Stimulated activated CD8-positive, alpha-beta memory T cell treated with anti-CD3 and anti-CD28 coated beads, Interleukin-12 subunit alpha, Interleukin-12 subunit beta, amount 100 ng/mL, for 4 hours (primary cell): Measurements from ENCODE around the gene EPS8L1.
"Not testable (repeated sequence)": the region's sequence is repeated elsewhere in the genome, so short reads cannot be mapped to it uniquely, and the experiment has no call there.

Experiments used
- DNase-seq: peaks from one replicate; pipeline ENCODE4 v3.0.0-alpha.2; 2020; ENCODE audit warnings: low read depth

Gene EPS8L1

DNA sequence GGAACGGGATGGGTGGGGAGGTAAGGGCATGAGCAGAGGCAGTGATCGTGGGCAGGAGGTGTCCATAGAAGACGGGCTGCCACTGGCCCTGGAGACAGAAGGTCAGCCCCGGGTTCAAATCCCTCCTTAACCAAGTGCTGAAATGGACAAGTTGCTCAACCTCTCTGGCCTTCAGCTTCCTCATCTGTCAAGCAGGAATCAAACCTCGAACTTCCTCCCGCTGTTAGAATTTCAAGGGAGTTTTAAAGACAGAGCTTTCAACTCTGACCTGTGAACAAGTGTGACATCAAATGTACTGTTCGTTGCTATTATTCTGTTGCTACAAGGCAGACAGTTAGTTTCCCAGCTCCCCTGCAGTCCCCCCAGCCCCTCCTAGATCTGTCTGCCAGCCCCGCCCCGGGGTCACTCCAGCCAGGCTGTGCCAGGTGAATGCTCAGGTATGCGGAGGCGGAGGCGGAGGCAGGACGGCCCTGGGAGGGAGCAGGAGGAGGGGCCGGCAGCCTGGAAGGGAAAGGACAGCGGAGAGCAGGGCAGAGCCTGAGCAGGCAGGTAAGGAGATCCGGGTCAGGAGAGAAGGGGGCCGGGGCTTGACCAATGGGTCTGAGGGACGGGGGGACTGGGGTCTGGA, at the start of gene EPS8L1:
EPS8L1 (plus strand) TSS at position 499 of the 628 bp plus-strand sequence. CDS start 576 bp downstream, outside the sequence.
- DNase-seq = no peak

- DNase-seq = not testable (repeated sequence)
Measured at GRCh38 chr19:55027140-55027471, 48.6 kb upstream of the EPS8L1 start.

DNA sequence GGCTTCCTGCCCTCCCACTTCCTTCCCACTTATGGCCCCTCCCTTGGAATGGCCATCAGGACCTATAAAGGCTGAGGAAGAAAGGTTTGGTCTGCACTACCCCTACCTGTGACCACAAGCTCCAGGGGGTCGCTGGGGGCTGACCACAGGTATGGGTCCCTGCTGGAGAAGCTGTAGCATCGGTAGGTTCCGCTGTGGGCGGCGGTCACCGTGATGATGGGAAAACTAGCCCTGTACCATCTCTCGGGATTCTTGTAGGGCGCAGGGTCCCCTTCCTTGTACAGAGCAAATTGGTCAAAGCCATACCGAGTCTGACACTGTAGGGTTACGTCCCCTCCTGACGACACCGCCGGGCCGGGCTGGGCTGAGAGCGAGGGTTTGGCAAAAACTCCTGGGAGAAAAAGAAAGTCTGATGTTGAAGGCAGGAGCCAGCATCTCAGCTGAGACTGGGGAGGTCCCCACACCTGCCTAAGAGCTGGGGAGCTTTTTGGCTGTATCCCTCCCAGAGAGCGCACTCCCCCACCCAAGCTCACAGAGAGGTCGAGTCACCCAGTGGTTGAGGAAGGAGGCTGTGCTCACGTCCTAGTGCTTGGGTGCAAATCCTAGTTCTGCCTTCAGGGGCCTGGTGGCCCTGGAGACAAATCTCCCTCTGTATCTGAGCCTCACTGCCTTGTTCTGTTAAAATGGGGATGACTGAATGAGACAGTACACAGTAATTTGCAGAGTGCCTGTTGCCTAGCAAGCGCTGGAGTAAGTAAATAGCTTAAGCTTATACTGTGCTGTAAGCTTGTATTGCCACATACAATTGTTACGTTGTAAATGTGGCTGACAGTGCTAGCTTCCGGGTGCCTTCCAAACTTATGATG, 48.0 kb upstream of the EPS8L1 start:
- DNase-seq = no peak

GRCh38 chr19:55028757-55029156, 46.9 kb upstream of the EPS8L1 start:
- no peak for DNase-seq

DNA sequence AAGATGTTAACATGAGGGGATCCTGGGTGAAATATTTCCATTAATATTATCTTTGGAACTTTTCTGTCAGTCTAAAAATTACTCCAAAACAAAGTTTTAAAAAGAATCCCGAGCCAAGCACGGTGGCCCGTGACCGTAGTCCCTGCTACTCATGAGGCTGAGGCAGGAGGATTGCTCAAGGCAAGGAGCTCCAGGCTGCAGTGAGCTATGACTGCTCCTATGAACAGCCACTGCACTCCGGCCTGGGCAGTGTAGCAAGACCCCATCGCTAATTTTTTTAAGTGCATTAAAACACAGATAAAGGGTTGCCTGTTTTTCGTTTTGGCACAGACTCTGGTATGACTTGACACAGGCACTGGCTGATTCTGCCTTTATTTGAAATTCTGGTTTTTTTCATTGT, 44.5 kb upstream of the EPS8L1 start:
- DNase-seq = no peak

- DNase-seq = no peak
Measured at GRCh38 chr19:55032170-55032800, 43.4 kb upstream of the EPS8L1 start.

DNA sequence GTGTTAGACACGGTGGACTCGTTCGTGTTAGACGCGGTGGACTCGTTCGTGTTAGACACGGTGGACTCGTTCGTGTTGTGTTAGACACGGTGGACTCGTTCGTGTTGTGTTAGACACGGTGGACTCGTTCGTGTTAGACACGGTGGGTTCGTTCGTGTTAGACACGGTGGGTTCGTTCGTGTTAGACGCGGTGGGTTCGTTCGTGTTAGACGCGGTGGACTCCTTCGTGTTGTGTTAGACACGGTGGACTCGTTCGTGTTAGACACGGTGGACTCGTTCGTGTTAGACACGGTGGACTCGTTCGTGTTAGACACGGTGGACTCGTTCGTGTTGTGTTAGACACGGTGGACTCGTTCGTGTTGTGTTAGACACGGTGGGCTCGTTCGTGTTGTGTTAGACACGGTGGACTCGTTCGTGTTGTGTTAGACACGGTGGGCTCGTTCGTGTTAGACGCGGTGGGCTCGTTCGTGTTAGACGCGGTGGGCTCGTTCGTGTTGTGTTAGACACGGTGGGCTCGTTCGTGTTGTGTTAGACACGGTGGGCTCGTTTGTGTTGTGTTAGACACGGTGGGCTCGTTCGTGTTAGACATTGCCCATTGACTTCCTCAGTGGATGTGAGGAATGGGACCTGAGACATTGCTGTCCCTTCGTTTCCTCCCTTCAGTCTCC, 42.6 kb upstream of the EPS8L1 start:
- not testable (repeated sequence) for DNase-seq

DNA sequence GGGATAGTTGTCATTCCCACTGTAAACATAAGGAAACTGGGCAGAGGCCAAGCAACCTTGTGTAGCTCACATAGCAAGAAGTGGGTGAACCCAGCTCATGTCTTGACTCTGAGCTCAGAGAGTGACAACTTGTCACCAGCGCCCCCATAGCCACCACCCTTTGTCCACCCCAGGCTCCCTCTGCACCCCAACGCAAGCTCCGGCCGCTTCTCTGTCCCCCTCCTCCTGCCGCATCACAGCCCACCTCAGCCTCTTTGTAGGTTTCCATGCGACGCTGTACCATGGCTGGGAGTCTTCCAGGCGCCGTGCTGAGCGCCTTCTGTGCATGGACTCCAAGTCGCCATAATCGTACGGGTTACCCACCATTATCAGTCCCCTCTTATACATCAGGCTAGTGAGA, 40.9 kb upstream of the EPS8L1 start:
- DNase-seq = no peak

DNA sequence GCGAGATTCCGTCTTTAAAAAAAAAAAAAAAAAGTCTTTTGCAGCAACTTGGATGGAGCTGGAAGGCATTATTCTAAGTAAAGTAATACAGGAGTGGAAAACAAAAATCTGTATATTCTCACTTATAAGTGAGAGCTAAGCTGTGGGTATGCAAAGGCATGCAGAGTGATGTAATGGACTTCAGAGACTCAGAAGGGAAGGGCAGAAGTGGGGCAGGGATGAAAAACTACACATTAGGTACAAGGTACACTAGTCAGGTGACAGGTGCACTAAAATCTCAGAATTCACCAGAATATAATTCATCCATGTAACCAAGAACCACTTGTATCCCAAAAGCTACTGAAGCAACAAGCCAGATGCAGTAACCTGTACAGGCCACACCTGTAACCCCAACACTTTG, 39.6 kb upstream of the EPS8L1 start:
- no peak for DNase-seq

DNA sequence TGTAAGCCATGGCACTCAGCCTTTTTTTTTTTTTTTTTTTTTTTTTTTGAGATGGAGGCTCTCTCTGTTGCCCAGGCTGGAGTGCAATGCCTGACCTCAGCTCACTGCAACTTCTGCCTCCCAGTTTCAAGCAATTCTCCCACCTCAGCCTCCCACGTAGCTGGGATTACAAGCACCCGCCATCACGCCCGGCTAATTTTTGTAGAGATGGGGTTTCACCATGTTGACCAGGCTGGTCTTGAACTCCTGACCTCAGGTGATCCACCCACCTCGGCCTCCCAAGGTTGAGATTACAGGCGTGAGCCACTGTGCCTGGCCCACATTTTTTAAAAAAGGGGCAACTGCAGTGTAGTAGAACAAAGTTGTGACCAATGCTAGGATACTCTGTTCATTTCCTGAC, 38.1 kb upstream of the EPS8L1 start:
- DNase-seq = not testable (repeated sequence)

- DNase-seq = not testable (repeated sequence)
Measured at GRCh38 chr19:55040654-55041053, 35.0 kb upstream of the EPS8L1 start.

DNA sequence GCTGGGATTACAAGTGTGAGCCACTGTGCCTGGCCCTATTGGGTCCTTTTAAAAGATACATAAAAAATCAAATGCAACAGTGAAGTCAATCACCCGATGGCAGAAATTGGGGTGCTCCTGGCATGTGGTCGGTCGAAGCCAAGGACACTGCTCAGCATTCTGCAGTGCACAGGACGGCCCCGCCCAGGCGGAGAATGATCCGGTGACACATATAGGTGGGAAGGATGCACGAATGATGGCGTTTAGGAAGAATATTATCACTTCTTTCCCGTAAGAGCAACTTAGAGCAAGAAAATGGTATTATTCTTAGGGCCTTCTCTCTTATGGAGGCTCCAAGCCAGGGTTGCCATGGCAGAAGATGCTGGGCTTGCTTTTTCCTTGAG, 34.4 kb upstream of the EPS8L1 start:
- no peak for DNase-seq

DNA sequence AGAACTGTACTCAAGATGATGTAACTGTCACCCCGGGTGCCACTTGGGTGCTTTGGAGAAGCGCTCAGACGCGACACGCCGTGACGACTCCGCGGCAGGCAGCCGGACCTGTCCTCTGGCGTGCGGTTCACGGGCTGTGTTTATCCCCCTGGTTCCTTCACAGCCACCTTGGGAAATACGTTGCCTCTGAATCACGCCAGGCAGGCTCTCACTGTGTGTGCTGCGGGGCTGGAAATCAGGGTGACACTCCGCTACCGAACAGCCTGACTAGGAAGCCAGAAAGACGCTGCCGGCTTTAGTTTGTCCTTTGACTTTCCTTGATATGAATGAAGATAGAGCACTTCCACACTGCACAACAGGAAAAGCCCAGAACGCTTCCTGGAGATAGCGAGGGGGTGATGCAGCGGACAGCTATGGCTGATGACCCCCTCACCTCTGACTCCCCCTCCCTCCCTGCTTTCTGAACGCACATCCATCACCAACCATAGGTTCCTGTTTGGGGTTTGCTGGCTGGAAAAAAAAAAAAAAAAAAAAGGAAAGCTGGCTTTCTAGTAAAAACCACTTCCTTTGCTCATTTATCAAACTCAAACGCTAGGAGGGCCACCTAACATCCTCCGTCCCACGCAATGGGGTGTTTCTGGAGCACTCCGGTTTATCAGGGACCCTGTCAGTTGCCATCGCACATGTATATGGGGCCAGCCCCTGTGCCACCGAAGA, 33.9 kb upstream of the EPS8L1 start:
- DNase-seq = no peak

- no peak for DNase-seq
Measured at GRCh38 chr19:55042344-55042678, 33.4 kb upstream of the EPS8L1 start.

DNA sequence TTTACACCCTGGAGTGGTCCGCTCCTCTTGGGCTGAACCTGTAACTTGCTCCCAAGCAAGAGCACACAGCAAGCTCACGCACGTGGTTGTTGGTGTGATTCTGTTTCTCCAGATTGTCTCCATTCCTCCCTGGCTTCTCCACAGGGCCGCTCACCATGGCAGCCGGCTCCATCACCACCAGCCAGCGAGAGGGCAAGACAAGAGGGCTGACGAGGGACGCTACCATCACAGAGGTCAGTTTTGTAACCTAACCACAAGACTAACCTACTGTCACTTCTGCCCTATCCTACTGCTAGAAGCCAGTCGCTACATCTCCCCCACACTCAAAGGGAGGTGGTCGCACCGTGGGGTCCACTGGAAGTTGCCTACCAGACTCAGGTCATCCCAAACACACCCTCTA, 33.0 kb upstream of the EPS8L1 start:
- no peak for DNase-seq

- DNase-seq = no peak
Measured at GRCh38 chr19:55044286-55044685, 31.4 kb upstream of the EPS8L1 start.

DNA sequence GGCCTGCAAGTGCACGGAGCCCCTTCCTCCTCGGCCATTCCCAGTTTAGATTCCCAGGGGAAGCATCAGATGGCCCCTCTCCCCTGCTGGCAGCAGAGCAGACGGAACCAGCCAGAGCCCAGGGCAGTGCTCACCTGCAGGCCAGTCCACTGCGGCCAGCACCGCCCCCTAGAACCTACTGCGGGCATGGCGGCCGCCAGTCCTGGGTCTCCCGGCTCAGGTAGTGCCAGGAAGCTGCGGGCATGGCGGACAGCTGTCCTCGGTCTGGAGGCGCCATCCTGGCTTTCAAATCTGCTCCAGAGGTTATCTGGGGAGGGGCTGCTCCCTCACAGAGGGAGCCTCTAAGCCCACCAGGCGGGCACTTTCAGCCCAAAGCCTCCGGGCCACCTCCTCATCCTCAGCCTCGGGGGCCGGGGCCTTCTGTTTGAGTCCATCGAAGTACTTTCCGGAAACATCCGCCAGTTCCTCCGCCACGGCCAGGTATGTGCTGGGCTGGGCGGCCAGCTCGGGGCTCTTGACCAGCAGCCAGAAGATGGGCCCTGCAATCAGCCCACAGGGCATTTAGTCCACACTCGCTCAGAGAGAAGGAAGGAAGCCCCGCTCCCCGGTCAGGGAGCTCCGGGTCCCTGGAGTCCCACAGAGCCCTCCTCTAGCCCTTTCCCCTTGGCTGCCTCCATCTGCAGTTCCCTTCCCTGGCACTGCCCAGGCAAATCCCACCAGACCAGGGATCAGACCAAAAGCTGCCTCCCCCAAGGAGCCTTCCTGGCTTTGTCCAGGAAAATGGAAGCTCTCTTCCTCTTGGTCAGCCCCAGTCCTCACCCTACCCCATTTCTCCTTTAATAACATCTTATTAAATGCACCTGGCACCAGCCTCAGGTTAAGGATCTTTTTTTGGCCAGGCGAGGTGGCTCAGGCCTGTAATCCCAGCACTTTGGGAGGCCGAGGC, 30.6 kb upstream of the EPS8L1 start:
- DNase-seq = no peak

- DNase-seq = no peak
Measured at GRCh38 chr19:55046975-55047622, 28.6 kb upstream of the EPS8L1 start.

- no peak for DNase-seq
Measured at GRCh38 chr19:55047951-55048350, 27.7 kb upstream of the EPS8L1 start.

DNA sequence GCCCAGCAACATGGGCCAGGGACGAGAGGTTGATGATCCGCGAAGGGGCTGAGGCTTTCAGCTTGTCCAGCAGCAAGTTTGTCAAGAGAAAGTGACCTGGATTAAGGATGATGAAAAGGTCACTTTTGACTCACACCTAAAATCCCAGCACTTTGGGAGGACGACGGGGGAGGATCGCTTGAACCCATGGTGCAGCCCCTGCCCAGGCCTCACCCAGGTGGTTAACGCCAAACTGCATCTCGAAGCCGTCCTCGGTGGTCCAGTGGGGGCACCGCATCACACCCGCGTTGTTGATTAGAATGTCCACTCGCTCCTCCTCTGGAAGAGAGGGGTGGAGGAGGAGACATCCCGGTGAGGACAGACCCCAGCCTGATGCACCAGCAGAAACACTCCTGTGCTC, 27.2 kb upstream of the EPS8L1 start:
- no peak for DNase-seq
